Measurements from ENCODE around the gene ARHGAP40. TPM values are rescaled to one million over a fixed set of nuclear protein-coding genes. Genes with fewer than 3 reads are reported as not detected.

The ARHGAP40 gene
- not detected for total RNA-seq

DNA sequence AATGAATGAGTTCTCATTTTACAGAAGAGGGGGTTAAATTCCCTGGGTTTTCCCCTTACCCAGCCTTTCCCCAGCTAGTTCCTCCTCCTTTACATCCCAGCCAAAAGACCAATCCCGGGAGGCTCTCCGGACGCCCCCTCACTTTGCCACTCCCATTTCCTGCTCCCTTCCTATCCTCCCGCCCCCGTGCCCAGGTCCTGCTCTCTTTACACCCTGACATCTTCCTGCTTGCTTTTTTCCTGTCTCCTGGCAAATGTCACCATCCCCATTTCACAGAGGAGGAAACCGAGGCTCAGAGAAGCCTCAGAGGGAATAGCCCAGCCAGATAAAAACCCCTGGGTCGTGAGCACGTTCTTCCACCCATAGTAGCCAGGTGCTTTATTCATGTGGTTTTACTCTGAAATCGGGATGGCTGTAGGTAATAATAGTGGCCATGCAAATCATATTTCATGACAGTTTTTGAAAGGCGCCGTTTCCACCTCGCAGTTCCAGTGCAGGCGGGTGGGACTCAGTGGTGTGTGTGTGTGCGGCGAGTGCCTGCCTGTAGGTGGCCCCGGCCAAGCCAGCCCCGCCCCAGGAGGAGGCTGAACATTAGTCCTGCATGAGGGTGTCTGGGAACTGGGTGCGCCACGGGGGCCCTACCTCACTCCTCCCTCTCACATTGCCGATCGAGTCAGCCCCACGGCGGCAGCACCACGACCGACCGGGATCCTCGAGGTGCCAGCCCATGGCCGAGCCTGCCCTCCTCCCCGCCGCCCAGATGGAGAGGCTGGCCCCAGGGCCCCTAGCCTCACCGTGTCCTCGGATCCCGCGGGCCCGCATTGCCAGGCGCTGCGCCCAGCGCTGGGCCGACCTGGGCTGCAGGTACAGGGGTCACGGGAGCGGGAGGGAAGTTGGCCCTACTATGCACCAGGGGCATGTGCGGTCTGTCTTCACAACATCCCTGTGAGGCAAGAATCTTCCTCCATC is at the start of gene ARHGAP40:
Gene ARHGAP40 (plus strand): TSS at position 594 of the 969 bp plus-strand sequence.
- intact Hi-C loops (cut with DNase I): no loop called here
- ATAC-seq (no peak), DNase-seq (ENCODE audit: low spot score) (no peak)

DNA sequence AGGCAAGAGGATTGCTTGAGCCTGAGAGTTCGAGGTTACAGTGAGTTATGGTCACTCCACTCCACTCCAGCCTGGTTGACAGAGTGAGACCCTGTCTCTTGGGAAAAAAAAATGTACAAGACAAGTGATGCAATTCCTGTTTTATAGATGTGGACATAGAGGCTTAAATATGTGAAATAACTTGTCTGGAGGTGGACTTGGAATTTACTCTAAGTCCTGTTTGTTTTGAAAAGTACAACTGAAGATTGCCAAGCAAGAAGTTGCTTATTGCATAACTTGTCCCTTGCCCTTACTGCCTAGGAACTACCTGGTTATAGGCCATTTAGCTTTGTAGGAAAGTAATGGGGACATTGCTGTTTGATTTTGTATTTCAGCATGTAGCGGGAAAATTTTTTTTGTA is 46.6 kb upstream of the ARHGAP40 start:
- ATAC-seq (no peak), DNase-seq (ENCODE audit: low spot score) (no peak)
- intact Hi-C loops (cut with DNase I): loop anchor here (10.0 kb wide), 1 partner anchor 1860 kb away; no protein-coding TSS in a partner anchor

DNA sequence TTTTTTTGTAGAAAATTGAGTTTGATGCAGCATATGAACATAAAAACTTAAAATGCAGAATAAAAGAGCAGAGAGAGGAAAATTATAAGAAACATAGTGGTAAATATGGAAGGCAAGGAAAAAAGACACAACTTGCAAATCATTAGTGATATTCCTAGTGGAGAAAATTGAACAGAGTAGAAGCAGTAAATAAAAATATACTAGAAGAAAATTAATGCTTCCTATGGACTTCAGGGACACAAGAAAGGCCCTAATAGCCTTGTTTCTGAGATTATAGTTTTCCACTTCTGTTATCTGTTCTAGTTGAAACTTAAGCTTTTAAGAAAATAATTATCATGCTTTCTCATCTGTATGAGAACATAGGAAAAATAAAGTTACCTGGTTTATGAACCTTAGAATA is 46.2 kb upstream of the ARHGAP40 start:
- DNase-seq (ENCODE audit: low spot score) (no peak), ATAC-seq (no peak)
- intact Hi-C loops (cut with DNase I): loop anchor here (10.0 kb wide), 1 partner anchor 1861 kb away; no protein-coding TSS in a partner anchor

DNA sequence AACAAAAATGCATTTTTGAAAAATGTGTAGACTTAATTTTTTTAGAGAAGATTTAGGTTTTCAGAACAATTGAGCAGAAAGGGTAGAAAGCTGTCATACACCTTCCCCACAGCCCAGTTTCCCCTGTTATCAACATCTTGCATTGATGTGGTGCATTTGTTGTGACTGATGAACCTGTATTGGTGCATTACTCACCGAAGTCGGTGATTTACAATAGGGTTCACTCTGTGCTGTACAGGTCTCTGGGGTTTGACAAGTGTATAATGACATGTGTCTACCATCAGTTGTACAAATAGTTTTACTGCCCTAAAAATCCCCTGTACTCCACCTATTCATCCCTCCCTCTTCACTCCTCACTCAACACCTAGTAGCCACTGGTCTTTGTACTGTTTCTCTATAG is 44.4 kb upstream of the ARHGAP40 start:
- no peak for DNase-seq (ENCODE audit: low spot score)
- no peak for ATAC-seq
- intact Hi-C loops (cut with DNase I): loop anchor here (10.0 kb wide), 1 partner anchor 1862 kb away; no protein-coding TSS in a partner anchor

DNA sequence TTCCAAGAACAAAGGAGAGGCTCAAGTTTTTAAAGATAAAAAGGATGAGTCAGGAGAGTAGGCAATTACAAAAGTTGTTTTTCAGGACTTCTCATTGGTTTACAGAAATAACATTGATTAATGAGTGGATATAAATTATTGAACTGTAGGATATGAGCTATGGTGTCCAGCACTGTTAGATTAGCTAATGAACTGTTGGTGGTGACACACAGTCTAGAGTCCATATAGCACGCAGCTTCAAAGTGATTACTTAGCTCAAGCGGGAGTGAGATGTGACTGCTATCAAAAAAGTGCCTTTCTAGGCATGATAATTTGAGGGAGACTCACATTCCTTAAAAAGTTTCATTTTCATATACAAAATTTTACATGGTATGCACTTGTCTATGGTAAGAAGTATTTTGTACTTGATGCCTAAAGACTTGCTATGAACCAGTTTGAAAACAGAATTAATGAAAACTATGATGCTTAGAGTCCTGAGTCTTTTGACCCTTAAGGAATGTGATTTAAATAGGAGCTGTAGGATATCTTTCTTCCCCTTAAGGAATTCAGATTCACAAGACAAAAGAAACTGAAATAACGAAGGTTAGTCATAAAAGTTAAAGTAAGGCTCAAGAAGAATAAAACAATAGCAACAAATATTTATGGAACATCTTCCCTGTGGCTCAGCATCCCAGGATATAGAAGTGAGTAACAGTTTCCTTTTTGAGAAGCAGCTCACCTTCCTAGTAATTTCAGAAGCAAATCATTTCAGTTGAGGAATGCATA is 42.8 kb upstream of the ARHGAP40 start:
- intact Hi-C loops (cut with DNase I): loop anchor here (10.0 kb wide), 1 partner anchor 1864 kb away; no protein-coding TSS in a partner anchor
- ATAC-seq: no peak
- no peak for DNase-seq (ENCODE audit: low spot score)

DNA sequence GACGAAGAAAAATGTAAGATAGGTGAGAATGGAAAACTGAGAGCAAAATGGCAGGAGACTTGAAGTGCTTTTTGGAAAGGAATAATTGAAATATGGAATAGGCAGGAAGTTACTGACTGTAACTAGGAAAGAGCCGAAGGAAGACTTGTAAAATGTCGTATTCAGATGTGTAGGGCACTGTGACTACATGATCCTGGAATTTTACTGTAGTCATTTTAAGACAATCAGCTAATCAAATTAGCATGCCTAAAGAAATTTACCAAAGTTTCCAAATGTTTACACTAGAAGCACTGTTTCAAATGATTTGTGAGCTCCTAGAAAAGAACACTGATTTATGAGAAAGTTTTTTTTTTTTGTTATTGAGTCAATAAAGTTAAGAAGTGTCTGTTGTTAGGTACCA is 41.8 kb upstream of the ARHGAP40 start:
- ATAC-seq: no peak
- intact Hi-C loops (cut with DNase I): loop anchor here (10.0 kb wide), 1 partner anchor 1865 kb away; no protein-coding TSS in a partner anchor
- no peak for DNase-seq (ENCODE audit: low spot score)

DNA sequence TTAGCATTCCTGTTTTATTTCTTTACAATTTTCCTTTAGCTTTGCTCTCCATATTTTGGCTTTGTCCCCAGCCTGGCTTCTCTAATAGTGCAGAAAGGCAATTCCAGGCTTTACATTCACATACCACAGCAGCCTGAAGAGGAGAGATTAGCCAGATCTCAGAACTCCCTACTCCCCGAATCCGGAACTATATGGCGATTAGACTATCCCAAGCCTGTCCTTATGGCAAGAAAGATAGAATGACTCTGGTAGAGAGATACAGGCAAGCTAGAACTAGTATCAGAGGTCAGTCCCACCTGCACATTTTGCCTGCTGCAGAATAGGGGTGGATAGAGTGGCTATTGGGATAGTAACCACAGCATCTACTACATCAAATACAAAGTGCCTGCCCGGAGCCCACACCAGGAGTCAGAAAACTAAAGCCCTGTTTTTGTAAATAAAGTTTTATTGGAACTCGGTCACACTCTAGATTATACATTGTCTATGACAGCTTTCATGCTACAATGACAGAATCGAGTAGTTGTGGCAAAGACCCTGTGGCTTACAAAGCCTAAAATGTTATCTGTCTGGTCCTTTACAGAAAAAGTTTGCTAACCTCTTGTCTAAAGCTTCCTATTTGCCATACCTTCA is 37.7 kb upstream of the ARHGAP40 start:
- ATAC-seq (no peak), DNase-seq (ENCODE audit: low spot score) (no peak)
- intact Hi-C loops (cut with DNase I): no loop called here

DNA sequence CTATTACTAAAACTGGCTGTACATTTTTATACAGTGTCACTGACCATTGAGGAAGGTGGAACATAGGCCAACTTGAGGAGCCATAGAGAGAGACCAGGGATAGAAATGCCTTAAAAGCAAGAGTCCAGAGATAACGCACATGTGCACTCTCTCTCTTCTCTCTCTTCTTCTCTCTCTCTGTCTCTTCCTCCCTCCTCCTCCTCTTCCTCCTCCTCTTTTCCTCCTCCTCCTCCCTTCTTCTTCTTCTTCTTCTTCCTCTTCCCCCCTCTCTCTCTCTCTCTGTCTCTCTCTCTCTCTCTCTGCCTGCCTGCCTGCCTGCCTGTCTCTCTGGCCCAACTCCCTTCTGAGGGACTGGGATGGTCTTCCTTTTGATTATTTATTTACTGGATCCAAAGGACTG is 36.9 kb upstream of the ARHGAP40 start:
- intact Hi-C loops (cut with DNase I): no loop called here
- ATAC-seq (no peak), DNase-seq (ENCODE audit: low spot score) (no peak)

DNA sequence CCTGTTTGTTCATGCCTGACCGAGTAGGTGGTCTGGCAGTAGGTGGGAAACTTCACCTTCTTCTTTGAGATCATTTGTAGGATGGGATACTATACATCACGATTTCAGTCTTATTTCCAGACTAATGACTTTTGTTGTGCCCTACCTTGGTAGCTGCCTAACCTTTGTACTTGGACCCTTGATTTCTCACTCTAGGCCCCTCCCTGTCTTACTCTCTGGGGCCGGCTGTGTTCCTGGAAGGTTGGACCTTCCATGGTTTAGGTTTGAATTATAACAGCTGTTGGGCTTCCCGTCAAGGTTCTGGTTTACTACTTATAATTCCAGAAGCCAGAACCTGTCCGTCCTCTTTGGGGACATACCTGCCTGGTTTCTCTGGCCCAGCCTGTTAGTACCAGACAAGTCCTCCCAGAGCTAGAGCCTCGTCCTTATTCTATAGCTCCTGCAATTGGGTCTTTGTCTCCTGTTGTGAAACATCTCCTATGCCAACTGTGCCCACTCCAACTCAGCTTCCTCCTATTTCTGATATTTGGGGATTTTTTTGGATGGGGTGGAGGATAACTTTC is 35.5 kb upstream of the ARHGAP40 start:
- DNase-seq (ENCODE audit: low spot score): no peak
- ATAC-seq: no peak
- intact Hi-C loops (cut with DNase I): no loop called here

DNA sequence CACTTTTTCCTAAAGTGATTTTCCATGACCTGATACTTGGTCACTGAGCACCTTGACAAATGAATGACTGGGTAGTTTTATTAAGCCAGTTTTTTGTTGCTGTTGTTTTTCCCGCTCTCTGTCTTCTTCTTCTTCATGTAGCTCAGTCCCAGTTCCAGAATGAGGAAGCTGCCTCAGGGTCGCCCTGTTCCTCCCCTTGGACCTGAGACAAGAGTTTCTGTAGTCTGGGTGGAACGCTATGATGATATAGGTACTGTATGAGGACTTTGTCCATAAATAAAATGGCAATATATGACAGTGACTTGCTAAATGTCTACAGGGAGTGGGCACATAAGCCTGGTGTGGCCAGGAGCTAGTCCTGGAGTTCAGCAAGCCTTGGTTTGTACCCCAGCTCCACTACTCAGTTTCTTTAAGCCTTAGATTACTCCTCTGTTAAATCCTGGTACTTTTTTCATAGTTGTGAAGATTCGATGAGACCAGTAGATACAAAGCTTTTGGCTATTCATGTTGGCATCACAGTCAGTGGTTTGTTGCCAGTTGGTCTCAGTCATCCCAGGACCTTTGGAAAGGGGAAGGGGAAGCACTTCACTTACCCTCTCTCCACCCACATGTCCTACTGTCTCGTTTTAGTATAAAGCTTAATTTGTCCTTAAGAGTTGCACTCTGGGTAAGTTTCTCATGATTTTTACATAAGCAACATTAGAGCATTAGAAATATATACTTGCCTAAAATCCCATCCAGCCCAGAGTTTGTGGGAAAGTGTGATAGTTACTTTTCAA is 31.7 kb upstream of the ARHGAP40 start:
- DNase-seq (ENCODE audit: low spot score) (no peak), ATAC-seq (no peak)
- intact Hi-C loops (cut with DNase I): no loop called here

DNA sequence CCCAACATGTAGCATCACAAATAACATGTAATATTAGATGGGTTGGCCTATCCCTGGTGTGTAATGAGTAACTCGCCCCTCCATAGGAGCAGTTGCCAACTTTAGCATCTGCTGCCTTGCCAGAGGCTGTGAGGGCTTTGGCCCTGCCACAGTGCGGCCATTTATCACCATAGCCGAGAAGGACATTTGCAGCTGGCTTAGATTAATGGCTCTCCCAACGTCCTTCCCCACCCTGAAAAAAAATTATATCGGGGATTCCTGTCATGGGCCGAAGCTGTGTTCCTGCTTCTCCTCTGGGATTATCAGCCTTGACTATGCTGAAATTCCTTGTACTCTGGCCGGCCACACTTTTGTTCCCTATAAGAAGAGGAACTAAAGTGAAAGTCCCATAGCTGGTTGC is 28.2 kb upstream of the ARHGAP40 start:
- no peak for ATAC-seq
- no peak for DNase-seq (ENCODE audit: low spot score)
- intact Hi-C loops (cut with DNase I): no loop called here

DNA sequence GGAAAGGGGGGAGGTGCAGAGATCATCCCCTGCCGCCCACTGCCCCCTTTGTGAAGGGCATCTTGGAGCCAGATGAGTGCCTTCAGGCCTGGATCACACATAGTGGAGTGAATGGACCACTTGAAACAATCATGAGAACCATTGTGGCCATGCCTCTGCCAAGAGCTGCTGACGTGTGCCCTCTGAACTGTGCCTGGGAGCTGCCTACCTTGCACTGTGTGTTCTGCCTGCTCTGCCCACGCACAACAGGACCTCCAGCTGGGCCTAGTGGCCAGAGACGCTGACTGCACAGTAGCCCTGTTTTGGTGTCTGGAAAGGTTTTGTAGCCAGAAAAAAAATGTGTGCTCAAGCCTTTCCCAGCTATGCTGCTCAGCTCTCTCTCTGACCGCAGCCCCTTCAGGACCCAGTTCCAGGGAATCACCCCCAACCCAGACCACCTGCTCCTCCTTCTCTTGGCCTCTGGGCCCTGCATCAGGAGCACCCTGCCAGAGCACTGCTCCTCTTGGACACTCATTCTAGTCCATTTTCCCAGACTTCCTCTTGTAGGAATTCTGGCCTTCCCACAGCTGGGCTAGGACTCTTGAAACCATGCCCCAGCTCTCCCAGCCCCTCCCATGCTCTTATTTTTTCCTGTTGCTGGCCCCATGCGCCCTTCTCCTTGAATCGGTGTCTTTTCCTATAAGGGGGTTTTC is 22.2 kb upstream of the ARHGAP40 start:
- DNase-seq (ENCODE audit: low spot score) (no peak), ATAC-seq (no peak)
- intact Hi-C loops (cut with DNase I): no loop called here

DNA sequence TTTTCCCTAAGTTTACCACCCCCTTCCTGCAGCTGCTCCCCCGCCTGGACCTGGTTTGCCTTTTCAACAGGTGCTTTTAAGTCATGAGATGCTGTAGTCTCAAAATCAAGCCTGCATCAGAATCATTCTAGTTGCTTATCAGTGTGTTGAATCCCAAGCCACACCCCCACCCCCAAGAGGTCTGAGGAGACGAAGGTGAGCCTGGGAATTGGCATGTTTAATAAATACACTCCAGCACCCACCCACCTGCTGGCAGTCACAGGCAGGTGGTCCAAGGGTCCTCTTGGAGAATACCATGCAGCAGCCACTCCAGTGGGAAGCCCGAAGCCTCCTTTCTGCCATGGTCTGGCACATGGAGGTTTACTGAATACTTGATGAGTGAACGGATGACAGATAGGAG is 21.7 kb upstream of the ARHGAP40 start:
- ATAC-seq: no peak
- intact Hi-C loops (cut with DNase I): no loop called here
- no peak for DNase-seq (ENCODE audit: low spot score)

DNA sequence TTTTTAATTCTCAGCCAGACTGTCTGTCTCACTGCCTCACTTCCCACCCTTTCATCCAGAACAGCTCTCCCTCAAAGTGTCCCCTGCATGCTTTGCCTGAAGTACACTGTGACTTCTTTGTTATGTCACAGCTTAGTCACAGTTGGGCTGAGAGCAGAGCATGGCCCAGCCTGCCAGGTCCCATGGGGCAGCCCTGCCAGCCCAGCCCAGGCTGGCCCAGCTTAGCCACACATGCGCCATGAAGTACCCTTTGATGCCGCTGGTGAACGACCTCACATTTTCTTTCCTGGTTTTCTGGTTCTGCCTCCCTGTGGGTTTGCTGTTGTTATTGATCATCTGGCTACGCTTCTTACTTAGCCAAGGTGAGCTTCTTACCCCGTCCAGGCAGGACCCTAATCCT is 20.6 kb upstream of the ARHGAP40 start, which contains the start of gene ADIG:
Gene ADIG (plus strand): TSS at position 185 of the 400 bp plus-strand sequence. CDS start 54 bp downstream, at position 239.
- peak; percentile 45 for ATAC-seq
- intact Hi-C loops (cut with DNase I): no loop called here
- DNase-seq (ENCODE audit: low spot score): no peak

DNA sequence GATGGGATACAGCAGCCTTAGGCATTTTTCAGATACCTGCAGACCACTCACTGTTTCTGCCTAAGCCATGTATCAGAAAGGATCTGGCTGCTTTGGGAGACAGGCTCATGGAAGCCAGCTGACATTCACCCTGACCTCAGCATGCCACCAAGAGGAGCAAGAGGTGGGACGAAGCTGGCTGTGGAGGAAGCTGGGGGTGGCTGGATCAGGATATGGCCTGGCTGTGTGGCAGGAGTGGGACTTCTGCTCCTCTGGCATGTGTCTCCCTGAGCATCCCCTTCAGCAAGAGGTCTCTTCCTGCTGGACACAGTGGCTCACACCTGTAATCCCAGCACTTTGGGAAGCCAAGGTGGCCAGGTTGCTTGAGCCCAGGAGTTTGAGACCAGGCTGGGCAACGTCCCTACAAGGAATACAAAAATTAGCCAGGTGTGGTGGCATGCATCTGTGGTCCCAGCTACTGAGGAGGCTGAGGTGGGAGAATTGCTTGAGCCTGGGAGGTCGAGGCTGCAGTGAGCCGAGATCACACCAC is 19.7 kb upstream of the ARHGAP40 start:
- intact Hi-C loops (cut with DNase I): no loop called here
- no peak for DNase-seq (ENCODE audit: low spot score)
- no peak for ATAC-seq

DNA sequence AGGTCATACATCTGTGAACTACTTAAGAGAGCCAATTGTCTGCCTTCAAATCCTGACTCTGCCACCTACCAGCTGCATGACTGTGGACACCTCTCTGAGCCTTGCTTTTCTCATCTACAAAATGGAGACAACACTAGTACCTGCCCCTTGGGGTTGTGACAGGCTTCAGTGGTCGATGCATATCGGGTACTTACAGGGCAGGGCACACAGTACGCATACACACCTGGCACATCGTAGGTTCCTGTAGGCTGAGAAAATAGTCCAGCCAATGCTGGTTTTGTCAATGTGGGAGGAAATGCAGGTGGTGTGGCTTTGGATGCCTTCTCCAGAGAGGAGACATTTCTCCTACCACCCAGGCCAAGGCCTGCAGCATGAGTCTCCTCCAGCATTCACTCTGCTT is 18.3 kb upstream of the ARHGAP40 start:
- intact Hi-C loops (cut with DNase I): no loop called here
- no peak for ATAC-seq
- no peak for DNase-seq (ENCODE audit: low spot score)

DNA sequence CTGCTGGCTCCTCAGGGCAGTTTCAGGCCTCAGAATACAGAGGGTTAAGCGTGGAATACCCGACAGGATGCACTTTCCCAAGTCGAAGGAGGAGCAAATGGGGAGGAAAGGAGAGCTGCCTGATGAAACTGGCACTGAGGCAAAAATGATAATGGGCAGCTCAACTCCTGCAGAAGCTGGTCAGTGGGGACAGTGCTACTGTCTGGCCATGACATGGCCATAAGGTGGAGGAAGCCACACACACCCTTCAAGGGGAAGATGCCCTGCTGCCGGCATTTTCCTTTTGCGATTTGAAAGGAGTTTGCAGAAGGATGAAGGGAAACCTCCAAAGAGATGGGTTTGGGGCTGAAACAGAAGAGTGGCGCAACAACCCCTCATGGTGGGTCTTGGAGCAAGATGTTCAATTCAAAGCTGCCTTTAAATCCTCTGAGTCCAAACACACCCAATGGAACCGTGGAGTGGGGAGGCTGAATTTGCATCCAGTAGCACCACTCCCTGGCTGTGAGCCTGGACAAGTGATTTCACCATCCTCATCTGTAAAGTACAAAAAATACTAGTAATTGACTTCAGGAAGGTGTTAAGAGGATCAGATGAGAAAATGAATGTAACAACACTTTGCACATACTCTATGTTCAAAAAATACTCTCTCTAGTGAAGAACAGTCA is 17.4 kb upstream of the ARHGAP40 start:
- intact Hi-C loops (cut with DNase I): no loop called here
- ATAC-seq (no peak), DNase-seq (ENCODE audit: low spot score) (no peak)

Data from sciatic nerve (tissue), 2 donors.